GM12878 (cell line): ENCODE measurements around the gene HYOU1.

ENCODE experiments used
- ASH2L ChIP-seq: fragments of 300-600, 200-600 bp; sonication (generic); IDR thresholded peaks from 2 replicates; pipeline ENCODE4 v1.6.1; 2017; ENCODE audit warnings: low read depth, mild to moderate bottlenecking, borderline replicate concordance
- CTCF ChIP-seq, 3 experiments: IDR thresholded peaks in 2 of 3; conservative IDR thresholded peaks in 1 of 3; 2 replicates each; pipeline ENCODE4 v1.5.1; 2011; ENCODE audit warnings: low read depth in 3 of 3, low read length in 3 of 3, mild to moderate bottlenecking in 3 of 3, control low read depth in 2 of 3, moderate library complexity in 2 of 3, inconsistent platforms in 1 of 3, mixed read lengths in 1 of 3; ENCODE audit not compliant: control insufficient read depth in 2 of 3, insufficient read depth in 1 of 3; ENCODE audit errors: extremely low read depth in 1 of 3
- GABPA ChIP-seq: IDR thresholded peaks from 2 replicates; pipeline ENCODE4 v1.6.1; 2014; ENCODE audit warnings: antibody characterized with exemption, low read depth, mild to moderate bottlenecking, inconsistent platforms
- GATAD2B ChIP-seq: fragments of 450-650 bp; conservative IDR thresholded peaks from 2 replicates; pipeline ENCODE4 v1.6.1; 2017; ENCODE audit warnings: low read depth, mild to moderate bottlenecking, moderate library complexity
- HCFC1 ChIP-seq: fragments of 150-350 bp; IDR thresholded peaks from 2 replicates; pipeline ENCODE4 v1.6.1; 2014; ENCODE audit warnings: low read length
- HDAC6 ChIP-seq: fragments of 200-600 bp; sonication (generic); IDR thresholded peaks from one replicate; pipeline ENCODE4 v1.8.0; 2017; ENCODE audit warnings: antibody characterized with exemption; ENCODE audit not compliant: unreplicated experiment
- MAX ChIP-seq: IDR thresholded peaks from 2 replicates; pipeline ENCODE4 v1.6.1; 2012; ENCODE audit warnings: low read depth, low read length, improper control_type of control experiment
- POLR2AphosphoS5 ChIP-seq: IDR thresholded peaks from 2 replicates; pipeline ENCODE4 v1.6.1; 2011; ENCODE audit warnings: mild to moderate bottlenecking, low read length, inconsistent platforms
- RFX5 ChIP-seq: IDR thresholded peaks from 2 replicates; pipeline ENCODE4 v1.6.1; 2011; ENCODE audit warnings: low read depth, low read length, improper control_type of control experiment
- SPI1 ChIP-seq: IDR thresholded peaks from 2 replicates; pipeline ENCODE4 v1.6.1; 2011; ENCODE audit warnings: low read depth, mild to moderate bottlenecking, low read length, moderate library complexity, borderline replicate concordance; ENCODE audit not compliant: insufficient read depth
- ZSCAN29 ChIP-seq: fragments of 450-650 bp; IDR thresholded peaks from 2 replicates; pipeline ENCODE4 v1.6.1; 2017; ENCODE audit warnings: mild to moderate bottlenecking, moderate library complexity
- TF ChIP-seq, protein P1 (sequence below): fragments of 450-650 bp; IDR thresholded peaks from 2 replicates; pipeline ENCODE4 v1.6.1; 2016; ENCODE audit warnings: mild to moderate bottlenecking, moderate library complexity, borderline replicate concordance
- TF ChIP-seq, protein P2 (sequence below): IDR thresholded peaks from 2 replicates; pipeline ENCODE4 v1.6.1; 2011; ENCODE audit warnings: low read depth, low read length, improper control_type of control experiment, borderline replicate concordance

DNA sequence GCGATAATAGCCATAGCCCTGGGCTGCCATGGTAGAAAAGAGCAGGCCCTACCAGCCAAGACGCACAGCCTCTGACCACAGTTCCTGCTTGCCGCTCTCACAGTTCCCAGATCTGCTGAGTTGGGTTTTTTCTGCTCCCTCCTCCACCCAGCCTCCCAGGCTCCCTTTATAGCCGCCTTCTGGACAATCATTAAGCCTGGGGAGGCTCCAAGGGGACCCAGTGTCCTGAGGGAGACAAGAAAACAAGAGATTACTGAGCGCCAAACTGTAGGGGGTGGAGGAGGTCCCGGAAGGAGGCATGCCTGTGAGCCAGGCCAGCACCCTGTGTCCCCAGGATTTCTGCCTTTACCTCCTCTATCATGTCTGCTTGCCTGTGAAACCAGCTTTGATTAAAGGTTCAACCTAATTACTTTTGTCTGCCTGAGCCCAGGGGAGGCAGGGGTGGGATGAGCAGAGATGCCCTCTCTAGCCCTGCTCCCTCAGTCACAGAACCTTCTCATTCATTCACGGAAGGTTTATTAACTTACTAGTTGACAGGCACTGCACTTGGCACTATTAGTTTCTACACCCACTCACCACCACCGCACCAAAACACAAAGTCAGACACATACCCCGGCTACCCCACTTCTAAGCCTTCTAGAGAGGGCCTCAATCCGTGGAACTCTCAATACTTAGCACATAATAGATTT, 27.5 kb downstream of the HYOU1 start:
- TF ChIP-seq ZSCAN29: no peak
- TF ChIP-seq GABPA: no peak
- TF ChIP-seq, protein P1, sequence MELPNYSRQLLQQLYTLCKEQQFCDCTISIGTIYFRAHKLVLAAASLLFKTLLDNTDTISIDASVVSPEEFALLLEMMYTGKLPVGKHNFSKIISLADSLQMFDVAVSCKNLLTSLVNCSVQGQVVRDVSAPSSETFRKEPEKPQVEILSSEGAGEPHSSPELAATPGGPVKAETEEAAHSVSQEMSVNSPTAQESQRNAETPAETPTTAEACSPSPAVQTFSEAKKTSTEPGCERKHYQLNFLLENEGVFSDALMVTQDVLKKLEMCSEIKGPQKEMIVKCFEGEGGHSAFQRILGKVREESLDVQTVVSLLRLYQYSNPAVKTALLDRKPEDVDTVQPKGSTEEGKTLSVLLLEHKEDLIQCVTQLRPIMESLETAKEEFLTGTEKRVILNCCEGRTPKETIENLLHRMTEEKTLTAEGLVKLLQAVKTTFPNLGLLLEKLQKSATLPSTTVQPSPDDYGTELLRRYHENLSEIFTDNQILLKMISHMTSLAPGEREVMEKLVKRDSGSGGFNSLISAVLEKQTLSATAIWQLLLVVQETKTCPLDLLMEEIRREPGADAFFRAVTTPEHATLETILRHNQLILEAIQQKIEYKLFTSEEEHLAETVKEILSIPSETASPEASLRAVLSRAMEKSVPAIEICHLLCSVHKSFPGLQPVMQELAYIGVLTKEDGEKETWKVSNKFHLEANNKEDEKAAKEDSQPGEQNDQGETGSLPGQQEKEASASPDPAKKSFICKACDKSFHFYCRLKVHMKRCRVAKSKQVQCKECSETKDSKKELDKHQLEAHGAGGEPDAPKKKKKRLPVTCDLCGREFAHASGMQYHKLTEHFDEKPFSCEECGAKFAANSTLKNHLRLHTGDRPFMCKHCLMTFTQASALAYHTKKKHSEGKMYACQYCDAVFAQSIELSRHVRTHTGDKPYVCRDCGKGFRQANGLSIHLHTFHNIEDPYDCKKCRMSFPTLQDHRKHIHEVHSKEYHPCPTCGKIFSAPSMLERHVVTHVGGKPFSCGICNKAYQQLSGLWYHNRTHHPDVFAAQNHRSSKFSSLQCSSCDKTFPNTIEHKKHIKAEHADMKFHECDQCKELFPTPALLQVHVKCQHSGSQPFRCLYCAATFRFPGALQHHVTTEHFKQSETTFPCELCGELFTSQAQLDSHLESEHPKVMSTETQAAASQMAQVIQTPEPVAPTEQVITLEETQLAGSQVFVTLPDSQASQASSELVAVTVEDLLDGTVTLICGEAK: no peak
- no peak for TF ChIP-seq POLR2AphosphoS5
- TF ChIP-seq, protein P2, sequence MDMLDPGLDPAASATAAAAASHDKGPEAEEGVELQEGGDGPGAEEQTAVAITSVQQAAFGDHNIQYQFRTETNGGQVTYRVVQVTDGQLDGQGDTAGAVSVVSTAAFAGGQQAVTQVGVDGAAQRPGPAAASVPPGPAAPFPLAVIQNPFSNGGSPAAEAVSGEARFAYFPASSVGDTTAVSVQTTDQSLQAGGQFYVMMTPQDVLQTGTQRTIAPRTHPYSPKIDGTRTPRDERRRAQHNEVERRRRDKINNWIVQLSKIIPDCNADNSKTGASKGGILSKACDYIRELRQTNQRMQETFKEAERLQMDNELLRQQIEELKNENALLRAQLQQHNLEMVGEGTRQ: no peak
- no peak for TF ChIP-seq RFX5
- no peak for TF ChIP-seq CTCF (IDR thresholded peaks at IDR 0.05 in 2 of 3, conservative IDR thresholded peaks at IDR 0.05 in 1 of 3; ENCODE audit: control insufficient read depth in 2 of 3, extremely low read depth in 1 of 3, insufficient read depth in 1 of 3, low read depth in 3 of 3, low read length in 3 of 3)
- TF ChIP-seq SPI1: no peak
- no peak for TF ChIP-seq MAX
- TF ChIP-seq GATAD2B: no peak
- no peak for TF ChIP-seq ASH2L
- no peak for TF ChIP-seq HDAC6
- TF ChIP-seq HCFC1: no peak
